Sigmoid colon (tissue), 7 donors: ENCODE results near the gene EEF1E1. TPM values are rescaled to one million over a fixed set of nuclear protein-coding genes. Genes with fewer than 3 reads are reported as not detected.
A peak's percentile ranks its signal among the peaks of the same experiment; 100 is the strongest.

Experiments used
- DNase-seq: peaks from one replicate; pipeline ENCODE4 v3.0.0-alpha.2; 2019
- H3K27ac ChIP-seq, 4 donors: fragments of 200-600 bp; sonication (generic); one replicate each; pipeline ENCODE4 v1.5.1; 2016 to 2019; ENCODE audit warnings: mild to moderate bottlenecking in 1 of 4
- H3K27me3 ChIP-seq, 3 donors: fragments of 200-600 bp; sonication (generic); one replicate each; pipeline ENCODE4 v1.5.1; 2019; ENCODE audit warnings: mild to moderate bottlenecking in 1 of 3
- H3K36me3 ChIP-seq, 4 donors: fragments of 200-600 bp; sonication (generic); one replicate each; pipeline ENCODE4 v1.5.1; 2016 to 2019
- H3K4me1 ChIP-seq, 4 donors: fragments of 200-600 bp; sonication (generic); one replicate each; pipeline ENCODE4 v1.5.1; 2017 to 2019
- H3K4me3 ChIP-seq, 4 donors: fragments of 200-600 bp; sonication (generic); one replicate each; pipeline ENCODE4 v1.5.1; 2017 to 2019; ENCODE audit warnings: mild to moderate bottlenecking in 2 of 4, moderate library complexity in 1 of 4
- H3K9me3 ChIP-seq, 4 donors: fragments of 200-600 bp in 3 of 4; sonication (generic) in 3 of 4; one replicate each; pipeline versions ENCODE4 v1.5.1 to v1.6.1; 2013 to 2019
- EP300 ChIP-seq, 4 donors: sonication (generic); formaldehyde crosslinking; IDR thresholded peaks; one replicate each; pipeline ENCODE4 v1.6.1; 2017; ENCODE audit warnings: antibody characterized with exemption in 4 of 4
- POLR2A ChIP-seq, 2 donors: fragments of 450-650 bp; IDR thresholded peaks; one replicate each; pipeline ENCODE4 v1.6.1; 2016; ENCODE audit warnings: antibody characterized with exemption in 2 of 2, mild to moderate bottlenecking in 2 of 2, moderate library complexity in 2 of 2
- POLR2AphosphoS5 ChIP-seq, 4 donors: sonication (generic); formaldehyde crosslinking; IDR thresholded peaks; one replicate each; pipeline ENCODE4 v1.6.1; 2017; ENCODE audit warnings: antibody characterized with exemption in 4 of 4
- WGBS, 2 donors: extraction: QIAGEN DNeasy Blood & Tissue Kit; methylation state at CpG; one replicate each; pipeline ENCODE4 v1.1.7; 2013; 5-methylcytosine and 5-hydroxymethylcytosine counted together
- intact Hi-C: fragments of 100-400 bp; cut with DNase I; formaldehyde crosslinking; loops from one replicate; pipeline ENCODE4 v1.15.1; 2023
- polyA plus RNA-seq, 3 donors: library from polyadenylated mRNA; stranded (reverse); fragments of 200-250 nt; gene quantifications; one replicate each; pipeline ENCODE4 v1.2.3, GENCODE V29; 2013
- total RNA-seq, 4 donors: library from RNA; depleted of rRNA; stranded (reverse); fragments of >200 nt; gene quantifications; one replicate each; pipeline ENCODE4 v1.1.0, GENCODE V29; 2016
- TF ChIP-seq, protein P1 (sequence below), 4 experiments: fragments of 450-650 bp in 3 of 4; fragments of 200-600 bp in 1 of 4; IDR thresholded peaks; one replicate each; pipeline ENCODE4 v1.5.1; 2016 to 2019; ENCODE audit warnings: antibody characterized with exemption in 4 of 4, mild to moderate bottlenecking in 3 of 4, moderate library complexity in 2 of 4
- donor health status: healthy with polysubstance abuse.
- donor health status: Bipolar disorder and iron deficiency.
- donor health status: healthy.

EEF1E1 gene
- total and polyA plus RNA-seq, 7 donors = 11.4 to 36.7 (median 21.9) TPM

DNA sequence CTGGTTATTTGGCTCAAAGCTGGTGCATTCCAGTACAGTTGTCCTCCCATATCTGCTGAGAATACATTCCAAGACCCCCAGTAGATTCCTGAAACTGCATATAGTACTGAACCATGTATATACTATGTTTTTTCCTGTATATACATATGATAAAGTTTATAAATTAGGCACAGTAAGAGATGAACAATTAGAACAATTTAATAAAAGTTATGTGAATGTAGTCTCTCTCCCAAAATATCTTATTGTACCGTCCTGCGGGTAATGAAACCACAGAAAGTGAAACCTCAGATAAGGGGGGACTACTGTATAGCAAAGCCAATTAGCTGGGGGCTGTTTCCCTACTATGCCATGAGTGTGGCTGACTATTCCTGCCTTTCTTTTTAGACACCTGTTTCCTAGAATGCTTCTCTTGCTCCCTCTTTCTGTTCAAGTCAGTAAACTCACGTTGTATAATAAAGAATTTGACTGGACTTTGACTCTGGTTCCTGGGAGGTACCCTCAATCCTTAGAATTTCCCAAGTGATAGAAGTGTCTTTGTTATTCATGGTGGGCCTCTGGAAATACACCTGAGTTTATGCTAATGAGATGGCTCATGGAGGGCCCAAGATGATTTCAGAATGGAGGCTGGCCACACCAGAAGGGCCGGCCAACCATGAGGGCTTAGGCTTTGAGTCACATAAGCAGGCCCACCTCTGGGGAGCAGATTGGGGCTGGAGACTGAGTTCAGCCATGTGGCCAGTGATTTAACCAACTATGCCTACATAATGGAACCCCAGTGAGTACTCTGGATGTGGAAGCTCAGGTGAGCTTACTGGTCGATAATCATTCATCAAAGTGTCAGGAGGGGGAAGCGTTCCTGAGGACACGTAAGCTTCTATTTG, 37.5 kb downstream of the EEF1E1 start:
- Histone ChIP-seq H3K4me3 (peak overlapping the region; percentile 62 to 99 (median 82)), H3K27ac (peak overlapping the region; percentile 87 to 96 (median 89)), H3K36me3 (peaks cover 0 to 22% (median 0%) of the 10 kb centered on the region in 4 donors), H3K27me3 (no peaks in the 10 kb centered on the region), H3K4me1 (peaks cover 0 to 16% (median 7%) of the 10 kb centered on the region in 4 donors), H3K9me3 (no peaks in the 10 kb centered on the region)
- DNase-seq = no peak
- 62 to 69% methylated on average over 7 of the region's 7 CpGs for WGBS, 2 donors
- no peak for TF ChIP-seq EP300 (IDR thresholded peaks at IDR 0.05)
- TF ChIP-seq POLR2A (IDR thresholded peaks at IDR 0.05) = no peak
- TF ChIP-seq POLR2AphosphoS5 (IDR thresholded peaks at IDR 0.05) = no peak
- TF ChIP-seq, protein P1, sequence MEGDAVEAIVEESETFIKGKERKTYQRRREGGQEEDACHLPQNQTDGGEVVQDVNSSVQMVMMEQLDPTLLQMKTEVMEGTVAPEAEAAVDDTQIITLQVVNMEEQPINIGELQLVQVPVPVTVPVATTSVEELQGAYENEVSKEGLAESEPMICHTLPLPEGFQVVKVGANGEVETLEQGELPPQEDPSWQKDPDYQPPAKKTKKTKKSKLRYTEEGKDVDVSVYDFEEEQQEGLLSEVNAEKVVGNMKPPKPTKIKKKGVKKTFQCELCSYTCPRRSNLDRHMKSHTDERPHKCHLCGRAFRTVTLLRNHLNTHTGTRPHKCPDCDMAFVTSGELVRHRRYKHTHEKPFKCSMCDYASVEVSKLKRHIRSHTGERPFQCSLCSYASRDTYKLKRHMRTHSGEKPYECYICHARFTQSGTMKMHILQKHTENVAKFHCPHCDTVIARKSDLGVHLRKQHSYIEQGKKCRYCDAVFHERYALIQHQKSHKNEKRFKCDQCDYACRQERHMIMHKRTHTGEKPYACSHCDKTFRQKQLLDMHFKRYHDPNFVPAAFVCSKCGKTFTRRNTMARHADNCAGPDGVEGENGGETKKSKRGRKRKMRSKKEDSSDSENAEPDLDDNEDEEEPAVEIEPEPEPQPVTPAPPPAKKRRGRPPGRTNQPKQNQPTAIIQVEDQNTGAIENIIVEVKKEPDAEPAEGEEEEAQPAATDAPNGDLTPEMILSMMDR (IDR thresholded peaks at IDR 0.05) = no peak
- intact Hi-C loops = loop anchor here (2.0 to 10.0 kb wide), 4 partner anchors 38 to 470 kb away; partner anchors contain the start of genes EEF1E1, SNRNP48 and TXNDC5

DNA sequence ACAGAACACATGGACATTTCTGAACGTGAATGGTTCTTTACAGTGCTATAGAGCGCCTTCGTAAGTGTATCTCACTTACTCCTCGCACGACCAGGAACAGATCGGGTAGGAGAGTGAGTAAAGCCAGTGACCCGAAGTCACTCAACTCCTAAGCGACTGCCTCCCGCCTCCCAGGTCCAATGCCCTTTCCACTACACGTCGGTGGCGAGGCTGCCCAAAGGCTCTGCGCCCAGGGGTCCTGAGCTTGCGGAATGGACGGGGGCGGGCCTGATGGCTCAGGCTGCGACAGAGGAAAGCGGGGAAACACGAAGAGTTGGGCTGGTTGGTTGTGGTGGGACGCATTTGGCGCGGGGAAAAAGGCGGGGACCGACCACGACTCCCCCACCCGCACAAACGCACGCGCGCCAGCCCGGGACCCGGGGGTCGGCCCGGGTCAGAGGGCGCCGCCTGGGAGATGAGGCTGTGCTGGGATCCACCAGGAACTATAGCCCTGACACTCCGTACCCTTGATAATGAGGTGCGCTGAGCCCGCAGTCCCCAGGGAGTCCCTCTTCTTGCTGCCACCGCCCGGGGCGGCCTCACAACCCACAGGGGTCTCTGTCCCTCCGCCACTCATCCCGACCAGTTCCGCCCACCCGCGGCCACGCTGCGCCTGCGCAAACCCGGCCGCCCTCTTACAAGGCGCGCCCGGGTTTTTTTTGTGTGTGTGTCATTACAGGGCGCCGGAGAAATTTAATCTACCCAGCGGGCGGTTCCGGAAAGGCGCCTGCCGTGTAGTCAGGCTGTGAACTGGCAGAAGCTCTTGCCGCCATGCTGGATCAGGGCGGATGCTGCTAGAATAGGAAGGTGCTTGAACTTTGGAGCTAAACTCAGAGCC, 38.3 kb downstream of the EEF1E1 start, which contains the start of gene BLOC1S5:
Gene BLOC1S5, minus strand, starts transcription at position 629 of the 877 bp plus-strand sequence. Its CDS starts 13 bp downstream, at position 616.
- Histone ChIP-seq H3K27me3 (no peaks in the 10 kb centered on the region), H3K4me3 (peak within 1 kb of the TSS; percentile 62 to 99 (median 82)), H3K36me3 (peaks cover 0 to 28% (median 0%) of the 10 kb centered on the region in 4 donors), H3K27ac (peak within 1 kb of the TSS; percentile 87 to 96 (median 89)), H3K4me1 (peaks cover 0 to 16% (median 7%) of the 10 kb centered on the region in 4 donors), H3K9me3 (no peaks in the 10 kb centered on the region)
- 0% methylated on average over 64 of the region's 64 CpGs for WGBS, 2 donors
- TF ChIP-seq POLR2A (IDR thresholded peaks at IDR 0.05) = peak; percentile 25 to 44
- TF ChIP-seq POLR2AphosphoS5 (IDR thresholded peaks at IDR 0.05) = peak; percentile 67 to 87 (median 84)
- TF ChIP-seq, protein P1 (IDR thresholded peaks at IDR 0.05) = no peak
- DNase-seq = peak; percentile 98
- intact Hi-C loops = loop anchor here (2.0 to 10.0 kb wide), 4 partner anchors 39 to 469 kb away; partner anchors contain the start of genes EEF1E1, SNRNP48 and TXNDC5

DNA sequence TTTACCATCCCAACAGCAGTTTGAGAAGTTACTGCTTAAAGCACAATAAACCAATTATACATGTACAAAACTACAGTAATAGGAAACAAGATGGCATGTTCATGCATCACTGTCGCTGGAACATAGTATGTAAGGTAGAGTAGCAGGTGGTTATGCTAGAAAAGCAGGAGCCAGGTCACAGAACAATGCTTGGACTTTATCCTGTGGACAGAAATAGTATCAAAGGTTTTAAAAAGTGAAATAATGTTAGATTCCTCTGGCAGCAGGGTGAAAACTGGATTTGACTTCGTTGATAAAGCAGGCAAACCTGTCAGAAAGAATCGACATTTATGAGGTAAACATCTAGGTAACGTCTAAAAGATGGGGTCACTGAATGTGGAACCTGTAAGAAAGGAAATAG, 40.6 kb downstream of the EEF1E1 start:
- intact Hi-C loops = loop anchor here (5.0 to 10.0 kb wide), 3 partner anchors 149 to 467 kb away; partner anchors contain the start of genes SNRNP48 and TXNDC5

DNA sequence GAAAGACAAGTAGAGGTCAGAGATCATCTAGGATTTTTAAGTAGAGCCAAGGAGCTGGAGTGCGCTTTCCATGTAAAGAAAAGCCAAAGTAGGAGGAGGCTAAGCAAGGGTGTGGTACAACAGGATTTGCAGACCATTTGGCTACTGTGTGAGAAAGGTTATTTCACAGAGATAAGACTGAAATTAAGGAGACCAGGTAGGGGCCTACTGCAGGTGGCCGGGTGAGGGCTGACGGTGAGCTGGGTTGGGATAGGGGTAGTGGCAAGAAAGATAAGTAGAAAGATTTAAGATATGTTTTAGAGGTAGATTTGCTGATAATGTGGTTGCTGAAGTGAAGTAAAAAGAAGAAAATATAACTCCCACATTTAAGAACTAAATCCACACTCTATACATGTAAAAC, 42.0 kb downstream of the EEF1E1 start:
- peaks cover 0 to 16% (median 7%) of the 10 kb centered on the region in 4 donors for H3K4me1 ChIP-seq
- TF ChIP-seq POLR2AphosphoS5 (IDR thresholded peaks at IDR 0.05) (no peak), EP300 (IDR thresholded peaks at IDR 0.05) (no peak), POLR2A (IDR thresholded peaks at IDR 0.05) (no peak)
- TF ChIP-seq, protein P1 (IDR thresholded peaks at IDR 0.05) = no peak
- no peaks in the 10 kb centered on the region for H3K27me3 ChIP-seq
- intact Hi-C loops = loop anchor here (5.0 to 10.0 kb wide), 3 partner anchors 148 to 466 kb away; partner anchors contain the start of genes SNRNP48 and TXNDC5
- no peak overlapping the region for H3K4me3 ChIP-seq
- H3K9me3 ChIP-seq = no peaks in the 10 kb centered on the region
- H3K27ac ChIP-seq = no peak overlapping the region
- peaks cover 0 to 33% (median 1%) of the 10 kb centered on the region in 4 donors for H3K36me3 ChIP-seq
- no peak for DNase-seq
- WGBS, 2 donors = 63 to 89% methylated on average over 3 of the region's 3 CpGs

More for the DNA sequence above, 40.6 kb downstream of the EEF1E1 start:
- Histone ChIP-seq H3K9me3 (no peaks in the 10 kb centered on the region), H3K4me1 (peaks cover 0 to 16% (median 7%) of the 10 kb centered on the region in 4 donors), H3K27me3 (no peaks in the 10 kb centered on the region), H3K36me3 (peaks cover 0 to 33% (median 0%) of the 10 kb centered on the region in 4 donors), H3K4me3 (no peak overlapping the region), H3K27ac (no peak overlapping the region)
- no peak for TF ChIP-seq POLR2A (IDR thresholded peaks at IDR 0.05)
- TF ChIP-seq, protein P1 (IDR thresholded peaks at IDR 0.05) = no peak
- TF ChIP-seq EP300 (IDR thresholded peaks at IDR 0.05) = no peak
- no peak for TF ChIP-seq POLR2AphosphoS5 (IDR thresholded peaks at IDR 0.05)
- 78 to 87% methylated on average over 4 of the region's 4 CpGs for WGBS, 2 donors
- DNase-seq = no peak
